ENCODE data around the gene TUBB2A. TPM values are rescaled to one million over a fixed set of nuclear protein-coding genes. Genes with fewer than 3 reads are reported as not detected.

The TUBB2A gene
- total and polyA plus RNA-seq, 2 of the 13 experiments (the other 11 are each of a cell fraction or from before 2014, with no cell fraction given): 35.3 to 106 TPM

- TF ChIP-seq AHDC1 (CRISPR knock-in tag; IDR thresholded peaks at IDR 0.05; ENCODE audit: borderline replicate concordance) (peak; percentile 61; the same call in 1 of the 2 replicates), SP1 (IDR thresholded peaks at IDR 0.05) (no peak), SP1 (CRISPR knock-in tag; IDR thresholded peaks at IDR 0.05) (no peak; the same call in 1 of the 2 replicates), ZNF687 (CRISPR knock-in tag; IDR thresholded peaks at IDR 0.05) (no peak; the same call in 1 of the 2 replicates), ZNF792 (CRISPR knock-in tag; IDR thresholded peaks at IDR 0.05) (no peak), ZNF788 (CRISPR knock-in tag; IDR thresholded peaks at IDR 0.05; ENCODE audit: borderline replicate concordance) (no peak), ZNF329 (CRISPR knock-in tag; IDR thresholded peaks at IDR 0.05; ENCODE audit: low read depth) (no peak; the same call in 1 of the 2 replicates), FOXO1 (CRISPR knock-in tag; IDR thresholded peaks at IDR 0.05) (no peak), GATAD2A (CRISPR knock-in tag; IDR thresholded peaks at IDR 0.05) (peak; percentile 42; the same call in 1 of the 2 replicates), CBFB (CRISPR knock-in tag; IDR thresholded peaks at IDR 0.05) (no peak), ZGPAT (CRISPR knock-in tag; IDR thresholded peaks at IDR 0.05) (no peak), ZNF780A (CRISPR knock-in tag; IDR thresholded peaks at IDR 0.05) (no peak), POGZ (CRISPR knock-in tag; IDR thresholded peaks at IDR 0.05) (no peak), MAX (IDR thresholded peaks at IDR 0.05) (no peak), MED13 (CRISPR knock-in tag; IDR thresholded peaks at IDR 0.05) (no peak)
Observed at GRCh38 chr6:3119040-3119723, 38.2 kb downstream of the TUBB2A start (continued).

Measured in HepG2 (cell line).